OCI-LY3 (cell line): ENCODE data around the gene MBP.

Source experiments
- H2AFZ ChIP-seq: fragments of 200-600, 300-600 bp; shearing (Covaris generic); 2 replicates; pipeline ENCODE4 v1.6.0; 2014; ENCODE audit warnings: antibody characterized with exemption, low read depth, low read length
- H3K27ac ChIP-seq: fragments of 200-600, 300-600 bp; sonication (generic); 2 replicates; pipeline ENCODE4 v1.5.1; 2014; ENCODE audit warnings: mild to moderate bottlenecking, low read length, moderate library complexity, mixed read lengths
- H3K27me3 ChIP-seq: fragments of 200-600, 300-600 bp; sonication (generic); 2 replicates; pipeline ENCODE4 v1.6.1; 2014; ENCODE audit warnings: low read depth, low read length, mixed read lengths
- H3K36me3 ChIP-seq: fragments of 200-600, 300-600 bp; sonication (generic); replicated peaks from 2 replicates; pipeline ENCODE3; 2014; ENCODE audit warnings: low read depth, low read length, mixed read lengths
- H3K4me1 ChIP-seq: fragments of 300-600, 200-600 bp; sonication (generic); 2 replicates; pipeline ENCODE4 v1.6.1; 2014; ENCODE audit warnings: low read length, mixed read lengths
- H3K4me2 ChIP-seq: fragments of 200-600, 300-600 bp; sonication (generic); 2 replicates; pipeline ENCODE4 v1.6.1; 2014; ENCODE audit warnings: low read length, mixed read lengths
- H3K4me3 ChIP-seq: fragments of 300-600, 200-600 bp; sonication (generic); 2 replicates; pipeline ENCODE4 v1.5.1; 2014; ENCODE audit warnings: antibody characterized with exemption, mild to moderate bottlenecking, low read length, moderate library complexity
- H3K79me2 ChIP-seq: fragments of 300-600, 200-600 bp; shearing (Covaris generic); 2 replicates; pipeline ENCODE4 v1.6.1; 2014; ENCODE audit warnings: mild to moderate bottlenecking, low read length, mixed read lengths
- H3K9ac ChIP-seq: fragments of 300-600, 200-600 bp; shearing (Covaris generic); 2 replicates; pipeline ENCODE4 v1.6.0; 2014; ENCODE audit warnings: mild to moderate bottlenecking, low read length, moderate library complexity
- H3K9me3 ChIP-seq: fragments of 200-600, 300-600 bp; shearing (Covaris generic); 2 replicates; pipeline ENCODE4 v1.6.1; 2014; ENCODE audit warnings: low read length, mixed read lengths; ENCODE audit not compliant: insufficient read depth
- H4K20me1 ChIP-seq: fragments of 200-600, 300-600 bp; sonication (generic); 2 replicates; pipeline ENCODE4 v1.6.1; 2016; ENCODE audit warnings: low read length, mixed read lengths; ENCODE audit not compliant: insufficient read depth
- EZH2phosphoT487 ChIP-seq: fragments of 200-600 bp; shearing (Covaris generic); IDR thresholded peaks from 2 replicates; pipeline ENCODE4 v1.6.1; 2018; ENCODE audit warnings: antibody characterized with exemption, mixed run types, low read depth
- TF ChIP-seq, protein P1 (sequence below): fragments of 200-600, 300-600 bp; sonication (generic); IDR thresholded peaks from 2 replicates; pipeline ENCODE4 v1.5.1; 2014; ENCODE audit warnings: antibody characterized with exemption, low read length, low read depth

The MBP gene

DNA sequence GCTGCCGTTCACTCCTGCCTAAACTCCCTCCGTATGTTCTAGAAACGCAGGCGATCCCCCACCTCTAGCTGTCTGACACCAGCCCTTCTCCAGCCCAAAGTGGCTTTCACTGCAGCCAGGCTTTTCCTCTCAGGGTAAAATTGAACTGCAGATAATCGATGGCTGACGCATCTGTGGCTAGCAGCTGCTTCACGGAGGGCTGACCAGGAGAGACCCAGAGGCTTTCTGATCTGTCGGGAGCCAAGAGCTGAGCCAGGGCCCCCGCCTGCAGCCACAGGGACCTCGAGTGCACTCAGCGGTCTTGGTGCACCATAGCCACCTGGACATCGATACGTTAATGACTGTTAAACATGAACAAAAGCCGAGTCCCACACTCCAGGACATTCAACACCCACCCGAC is 107.5 kb downstream of the MBP start:
- no peak overlapping the region for H3K4me2 ChIP-seq
- H3K9me3 ChIP-seq: no peaks in the 10 kb centered on the region
- H3K4me1 ChIP-seq: no peaks in the 10 kb centered on the region
- peaks cover 8% of the 10 kb centered on the region for H3K36me3 ChIP-seq
- H3K79me2 ChIP-seq: no peaks in the 10 kb centered on the region
- H4K20me1 ChIP-seq: peaks cover 20% of the 10 kb centered on the region
- H2AFZ ChIP-seq: no peak overlapping the region
- no peaks in the 10 kb centered on the region for H3K27me3 ChIP-seq
- H3K4me3 ChIP-seq: no peak overlapping the region
- TF ChIP-seq EZH2phosphoT487: no peak
- TF ChIP-seq, protein P1, sequence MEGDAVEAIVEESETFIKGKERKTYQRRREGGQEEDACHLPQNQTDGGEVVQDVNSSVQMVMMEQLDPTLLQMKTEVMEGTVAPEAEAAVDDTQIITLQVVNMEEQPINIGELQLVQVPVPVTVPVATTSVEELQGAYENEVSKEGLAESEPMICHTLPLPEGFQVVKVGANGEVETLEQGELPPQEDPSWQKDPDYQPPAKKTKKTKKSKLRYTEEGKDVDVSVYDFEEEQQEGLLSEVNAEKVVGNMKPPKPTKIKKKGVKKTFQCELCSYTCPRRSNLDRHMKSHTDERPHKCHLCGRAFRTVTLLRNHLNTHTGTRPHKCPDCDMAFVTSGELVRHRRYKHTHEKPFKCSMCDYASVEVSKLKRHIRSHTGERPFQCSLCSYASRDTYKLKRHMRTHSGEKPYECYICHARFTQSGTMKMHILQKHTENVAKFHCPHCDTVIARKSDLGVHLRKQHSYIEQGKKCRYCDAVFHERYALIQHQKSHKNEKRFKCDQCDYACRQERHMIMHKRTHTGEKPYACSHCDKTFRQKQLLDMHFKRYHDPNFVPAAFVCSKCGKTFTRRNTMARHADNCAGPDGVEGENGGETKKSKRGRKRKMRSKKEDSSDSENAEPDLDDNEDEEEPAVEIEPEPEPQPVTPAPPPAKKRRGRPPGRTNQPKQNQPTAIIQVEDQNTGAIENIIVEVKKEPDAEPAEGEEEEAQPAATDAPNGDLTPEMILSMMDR: no peak
- H3K9ac ChIP-seq: no peak overlapping the region
- no peak overlapping the region for H3K27ac ChIP-seq

DNA sequence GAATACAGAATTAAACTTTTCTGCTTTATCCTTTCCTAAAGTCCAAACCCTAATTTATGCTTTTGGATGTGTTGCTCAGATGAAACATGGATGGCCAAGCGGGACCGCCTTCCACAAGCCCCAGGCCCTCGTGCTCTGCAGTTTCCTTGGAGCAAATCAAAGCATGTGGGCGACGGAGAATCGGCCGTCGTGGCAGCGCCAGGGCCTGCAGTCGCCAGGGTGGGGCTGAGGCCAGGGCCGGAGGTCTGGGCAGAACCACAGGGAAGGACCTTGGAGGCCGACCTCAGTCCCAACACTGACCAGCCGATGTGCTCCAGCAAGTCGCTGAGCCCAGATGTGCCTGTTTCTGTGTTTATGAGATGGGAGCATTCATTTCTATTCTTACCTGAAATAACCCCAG is 108.1 kb downstream of the MBP start:
- Histone ChIP-seq H3K4me2 (no peak overlapping the region), H3K9ac (no peak overlapping the region)
- TF ChIP-seq, protein P1: no peak
- TF ChIP-seq EZH2phosphoT487: no peak

DNA sequence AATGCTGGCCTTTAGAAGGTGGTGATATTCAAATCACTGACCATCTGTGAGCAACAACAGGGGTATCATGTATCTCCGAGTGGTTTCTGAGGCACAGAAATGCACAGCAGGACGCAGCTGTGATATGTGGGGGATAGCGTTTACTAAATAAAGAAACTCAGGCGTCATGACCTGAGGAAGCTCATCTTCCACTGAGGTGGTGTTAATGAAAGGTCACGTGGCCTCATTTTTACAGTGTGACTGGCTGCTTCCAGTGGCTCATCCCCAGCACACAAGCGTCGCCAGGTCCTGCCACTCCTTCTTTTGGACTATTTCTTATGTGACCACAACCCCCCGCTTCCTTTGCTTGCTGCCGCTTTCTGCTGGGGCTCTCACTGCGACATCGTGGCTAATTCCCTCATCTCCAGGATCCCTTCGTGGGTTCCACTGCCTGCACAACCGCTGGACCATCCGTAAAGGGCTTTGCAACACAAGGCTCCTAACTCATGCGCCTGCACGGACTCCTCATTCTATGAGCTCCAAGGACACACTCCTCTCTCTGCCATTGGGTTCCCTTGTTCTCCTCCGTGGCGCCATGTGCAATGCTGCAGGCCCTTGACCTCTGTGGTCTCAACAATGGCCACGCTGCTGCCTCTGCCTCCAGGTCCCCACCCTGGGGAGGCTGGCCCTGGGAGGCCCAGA is 109.3 kb downstream of the MBP start:
- H3K36me3 ChIP-seq: peaks cover 3% of the 10 kb centered on the region
- H3K4me2 ChIP-seq: no peak overlapping the region
- no peaks in the 10 kb centered on the region for H3K79me2 ChIP-seq
- no peaks in the 10 kb centered on the region for H3K4me1 ChIP-seq
- H3K27me3 ChIP-seq: no peaks in the 10 kb centered on the region
- no peaks in the 10 kb centered on the region for H3K9me3 ChIP-seq
- no peak overlapping the region for H2AFZ ChIP-seq
- TF ChIP-seq, protein P1: no peak
- TF ChIP-seq EZH2phosphoT487: no peak
- H4K20me1 ChIP-seq: peaks cover 24% of the 10 kb centered on the region
- no peak overlapping the region for H3K27ac ChIP-seq
- no peak overlapping the region for H3K9ac ChIP-seq
- no peak overlapping the region for H3K4me3 ChIP-seq

More for the DNA sequence above, 108.1 kb downstream of the MBP start:
- Histone ChIP-seq H3K27me3 (no peaks in the 10 kb centered on the region), H2AFZ (no peak overlapping the region), H3K79me2 (no peaks in the 10 kb centered on the region), H3K4me3 (no peak overlapping the region), H3K4me1 (no peaks in the 10 kb centered on the region), H4K20me1 (peaks cover 20% of the 10 kb centered on the region), H3K27ac (no peak overlapping the region), H3K36me3 (peaks cover 4% of the 10 kb centered on the region), H3K9me3 (no peaks in the 10 kb centered on the region)

DNA sequence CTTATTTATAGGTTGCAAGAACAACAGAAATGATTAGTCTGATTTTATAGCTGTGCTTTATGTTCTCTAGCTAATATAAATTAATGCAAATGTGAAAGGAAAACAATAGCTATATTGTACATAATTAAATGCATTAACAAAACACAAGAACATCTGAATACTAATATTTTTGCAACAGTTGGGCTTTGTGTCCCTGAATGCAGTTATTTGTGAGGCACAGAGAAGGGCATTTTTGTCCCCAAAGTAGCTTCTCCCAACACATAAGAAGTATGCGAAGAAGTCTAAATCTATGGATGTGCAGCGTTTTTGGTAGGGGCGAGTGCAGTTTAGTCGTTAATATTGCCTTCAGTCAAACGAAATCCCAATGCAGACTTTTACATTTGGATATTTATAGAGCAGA is 110.0 kb downstream of the MBP start:
- Histone ChIP-seq H3K79me2 (no peaks in the 10 kb centered on the region), H3K4me1 (no peaks in the 10 kb centered on the region), H3K27ac (no peak overlapping the region), H3K4me2 (no peak overlapping the region), H3K9ac (no peak overlapping the region), H3K9me3 (no peaks in the 10 kb centered on the region), H3K36me3 (peaks cover 3% of the 10 kb centered on the region), H4K20me1 (peaks cover 24% of the 10 kb centered on the region), H2AFZ (no peak overlapping the region), H3K27me3 (no peaks in the 10 kb centered on the region), H3K4me3 (no peak overlapping the region)
- no peak for TF ChIP-seq EZH2phosphoT487
- TF ChIP-seq, protein P1: no peak
